ENCODE data around the gene GZMM. TPM values are rescaled to one million over a fixed set of nuclear protein-coding genes. Genes with fewer than 3 reads are reported as not detected.

The GZMM gene
- polyA plus RNA-seq, 4 donors: 0.17 to 0.43 (median 0.29) TPM

DNA sequence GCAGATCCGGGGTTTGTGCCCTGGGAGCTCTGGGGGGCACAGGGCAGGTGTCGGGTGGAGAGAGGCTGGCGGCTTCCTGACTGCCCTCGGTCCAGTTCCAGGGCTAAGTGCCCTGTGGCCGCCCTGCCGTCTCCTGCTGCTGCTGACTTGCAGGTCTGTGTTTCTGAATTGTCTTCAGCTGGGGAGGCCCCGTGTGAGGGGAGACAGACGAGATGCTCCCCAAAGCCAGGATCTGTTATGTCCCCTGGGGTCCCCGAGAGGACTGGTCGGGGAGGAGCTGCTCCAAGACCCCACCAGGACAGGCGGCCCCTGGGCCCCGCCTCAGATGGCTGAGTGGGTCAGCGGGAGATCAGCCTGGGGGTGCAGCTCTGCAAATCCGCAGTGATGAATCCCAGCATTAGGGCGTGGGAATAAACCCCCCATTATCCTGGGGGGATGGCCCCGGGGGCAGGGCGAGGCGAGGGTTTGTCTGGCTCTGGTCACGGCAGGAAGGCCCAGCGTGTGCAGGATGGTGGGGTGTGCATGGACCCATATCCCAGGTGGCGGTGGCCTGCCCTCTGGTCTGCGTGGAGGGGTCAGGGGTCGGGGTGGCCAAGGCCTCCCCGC is 50.5 kb downstream of the GZMM start:
- no peak for DNase-seq (ENCODE audit: low read depth in 4 of 4, low spot score in 3 of 4)

DNA sequence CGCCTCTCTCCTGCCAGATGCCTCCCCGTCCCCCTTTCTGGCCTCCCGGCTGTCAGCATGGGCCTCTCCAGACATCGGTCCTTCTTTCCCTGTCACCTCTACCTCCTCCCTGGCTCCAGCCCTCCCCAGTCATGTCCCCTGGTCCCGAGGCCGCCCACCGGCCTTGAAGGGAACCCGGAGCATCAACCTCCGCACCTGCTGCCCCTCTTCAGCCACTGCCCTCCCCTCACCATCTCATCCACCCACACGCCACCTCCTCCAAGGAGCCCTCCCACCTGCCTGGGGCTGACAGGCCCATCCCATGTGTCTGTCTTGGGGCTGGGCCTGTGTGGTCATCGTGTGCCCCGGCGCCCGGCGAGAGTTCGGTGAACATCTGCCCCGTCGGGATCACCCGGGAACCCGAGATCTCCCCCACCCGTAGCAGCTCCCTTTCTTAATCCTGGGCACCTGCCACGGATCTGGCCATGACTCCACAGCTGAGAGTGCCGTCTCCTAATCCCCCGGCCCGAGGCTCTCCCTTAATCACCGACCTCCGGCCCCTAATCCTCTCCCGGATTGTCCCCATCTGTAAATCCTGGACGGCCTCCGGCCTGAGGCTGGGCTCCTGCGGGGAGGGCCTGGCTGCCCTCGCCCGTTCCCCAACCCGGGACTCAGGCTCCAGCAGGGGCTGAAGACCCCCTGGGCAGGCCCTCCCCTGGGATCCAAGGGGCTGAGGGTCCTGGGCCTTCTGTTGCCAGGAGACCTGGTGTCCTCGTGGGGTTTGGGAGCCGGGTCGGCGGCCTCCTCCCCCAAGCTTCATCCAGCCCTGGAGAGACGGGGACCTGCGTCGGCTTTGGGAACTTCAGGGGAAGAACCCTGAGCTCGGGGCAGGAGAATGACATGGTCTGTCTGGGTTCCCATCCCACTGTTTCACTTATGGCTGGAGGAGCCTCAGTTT is 51.7 kb downstream of the GZMM start:
- no peak for DNase-seq (ENCODE audit: low read depth in 4 of 4, low spot score in 3 of 4)

GRCh38 chr19:596263-596655 is 52.4 kb downstream of the GZMM start:
- no peak for DNase-seq (ENCODE audit: low read depth in 4 of 4, low spot score in 3 of 4)

- no peak for DNase-seq (ENCODE audit: low read depth in 4 of 4, low spot score in 3 of 4)
Measured at GRCh38 chr19:597406-598315, 53.8 kb downstream of the GZMM start.

Other genes with a start within 250 kb of the GZMM start
- gene MIER2, start 199.3 kb upstream of the GZMM start, polyA plus RNA-seq (ENCODE audit: insufficient read length in 4 of 4): 10 to 100 TPM; 23.6 to 32.8 (median 24.5) TPM
- 1 to 10 TPM; 1.4 to 3.4 (median 1.8) TPM for gene C2CD4C, start 134.9 kb upstream of the GZMM start, polyA plus RNA-seq (ENCODE audit: insufficient read length in 4 of 4)
- gene SHC2, start 83.0 kb upstream of the GZMM start, polyA plus RNA-seq (ENCODE audit: insufficient read length in 4 of 4): 10 to 100 TPM; 25.1 to 41.9 (median 28.7) TPM
- gene MADCAM1, start 47.6 kb upstream of the GZMM start, polyA plus RNA-seq (ENCODE audit: insufficient read length in 4 of 4): 1 to 10 TPM; 2.8 to 5.6 (median 3.6) TPM
- 10 to 100 TPM in 1 of 4 donors, 1 to 10 TPM in 3; 5.5 to 18.3 (median 6.6) TPM for gene TPGS1, start 36.6 kb upstream of the GZMM start, polyA plus RNA-seq (ENCODE audit: insufficient read length in 4 of 4)
- 10 to 100 TPM; 56.1 to 75.0 (median 60.6) TPM for gene CDC34, start 12.3 kb upstream of the GZMM start, polyA plus RNA-seq (ENCODE audit: insufficient read length in 4 of 4)
- gene BSG, start 28.5 kb downstream of the GZMM start, polyA plus RNA-seq (ENCODE audit: insufficient read length in 4 of 4): 100 to 1,000 TPM; 419 to 639 (median 444) TPM
- under 1 TPM; 0.18 to 0.44 (median 0.23) TPM for gene HCN2, start 45.8 kb downstream of the GZMM start, polyA plus RNA-seq (ENCODE audit: insufficient read length in 4 of 4)
- 10 to 100 TPM; 52.8 to 71.6 (median 57.0) TPM for gene POLRMT, start 89.5 kb downstream of the GZMM start, polyA plus RNA-seq (ENCODE audit: insufficient read length in 4 of 4)
- gene FGF22, start 95.8 kb downstream of the GZMM start, polyA plus RNA-seq (ENCODE audit: insufficient read length in 4 of 4): under 1 TPM; 0.23 to 0.73 (median 0.48) TPM
- gene RNF126, start 119.2 kb downstream of the GZMM start, polyA plus RNA-seq (ENCODE audit: insufficient read length in 4 of 4): 10 to 100 TPM; 20.8 to 36.7 (median 27.4) TPM
- 10 to 100 TPM; 13.8 to 22.5 (median 16.3) TPM for gene FSTL3, start 132.3 kb downstream of the GZMM start, polyA plus RNA-seq (ENCODE audit: insufficient read length in 4 of 4)
- gene PRSS57, start 151.4 kb downstream of the GZMM start, polyA plus RNA-seq (ENCODE audit: insufficient read length in 4 of 4): under 1 TPM; 0.17 to 0.48 (median 0.37) TPM
- gene PALM, start 164.9 kb downstream of the GZMM start, polyA plus RNA-seq (ENCODE audit: insufficient read length in 4 of 4): 100 to 1,000 TPM in 1 of 4 donors, 10 to 100 TPM in 3; 79.7 to 121 (median 87.5) TPM
- gene MISP, start 207.1 kb downstream of the GZMM start, polyA plus RNA-seq (ENCODE audit: insufficient read length in 4 of 4): 1 to 10 TPM; 7.6 to 9.7 (median 8.0) TPM

Data from right renal pelvis (tissue), 4 donors.